ENCODE measurements around the gene IER5L. TPM values are rescaled to one million over a fixed set of nuclear protein-coding genes. Genes with fewer than 3 reads are reported as not detected.

Gene IER5L
- polyA plus RNA-seq, 1 donor (not counting 4 experiments of a cell fraction or from before 2014, with no cell fraction given) = 2.1 TPM

DNA sequence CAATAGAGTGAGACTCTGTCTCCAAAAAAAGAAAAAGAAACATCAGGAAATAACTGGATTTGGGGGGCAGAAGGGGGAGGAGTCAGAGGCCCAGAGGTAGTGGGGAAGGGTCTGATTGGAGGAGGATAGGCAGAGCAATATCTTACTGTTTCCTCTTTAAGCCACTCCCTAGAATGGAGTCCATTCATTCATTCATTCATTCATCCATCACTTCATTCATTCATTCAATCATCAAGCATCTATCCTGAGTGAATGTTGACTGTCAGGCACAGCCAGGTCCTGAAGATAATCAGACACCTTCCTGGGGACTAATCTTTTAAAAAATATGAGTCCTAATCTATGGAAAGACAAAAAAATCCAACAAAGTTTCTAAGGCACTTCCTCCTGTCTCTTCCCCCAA lies 12.9 kb downstream of the IER5L start:
- FAIRE-seq = no peak
- Histone ChIP-seq H3K9ac (ENCODE audit: control insufficient read depth, extremely low read depth, insufficient read depth, low read length) (no peak overlapping the region), H4K20me1 (ENCODE audit: control insufficient read depth, extremely low read depth, insufficient read depth, low read length) (no peaks in the 10 kb centered on the region), H3K4me3 (ENCODE audit: control insufficient read depth in 2 of 3, extremely low read depth in 1 of 3, insufficient read depth in 2 of 3, low read depth in 1 of 3, low read length in 3 of 3) (no peak overlapping the region), H3K4me1 (ENCODE audit: control insufficient read depth, extremely low read depth, insufficient read depth, low read length) (peaks cover 37% of the 10 kb centered on the region), H3K79me2 (ENCODE audit: control insufficient read depth, insufficient read depth, low read length) (no peaks in the 10 kb centered on the region), H3K36me3 (ENCODE audit: control insufficient read depth in 2 of 2, extremely low read depth in 1 of 2, insufficient read depth in 2 of 2, low read length in 2 of 2) (no peaks in the 10 kb centered on the region), H3K9me3 (ENCODE audit: control insufficient read depth, low read depth, low read length) (no peaks in the 10 kb centered on the region), H3K27me3 (ENCODE audit: control insufficient read depth, extremely low read depth, insufficient read depth, low read length) (no peaks in the 10 kb centered on the region), H3K9me1 (ENCODE audit: control insufficient read depth, extremely low read depth, insufficient read depth, low read length) (no peaks in the 10 kb centered on the region), H3K4me2 (ENCODE audit: control insufficient read depth, extremely low read depth, insufficient read depth, low read depth, low read length) (no peak overlapping the region), H2AFZ (ENCODE audit: control insufficient read depth, low read length) (no peak overlapping the region), H3K27ac (ENCODE audit: control insufficient read depth, insufficient read depth, low read length) (no peak overlapping the region)
- no peak for DNase-seq (ENCODE audit: low read depth, low spot score)
- dilution Hi-C loops (cut with MboI; ENCODE audit: extremely low pct_ligation_motif_present, low sequenced_read_pairs) = loop anchor here (25.0 kb wide), 1 partner anchor 447 kb away; the partner anchor contains the start of gene C9orf50
- TF ChIP-seq EZH2 (IDR thresholded peaks at IDR 0.05; ENCODE audit: low read length) = no peak
- TF ChIP-seq, protein P1, sequence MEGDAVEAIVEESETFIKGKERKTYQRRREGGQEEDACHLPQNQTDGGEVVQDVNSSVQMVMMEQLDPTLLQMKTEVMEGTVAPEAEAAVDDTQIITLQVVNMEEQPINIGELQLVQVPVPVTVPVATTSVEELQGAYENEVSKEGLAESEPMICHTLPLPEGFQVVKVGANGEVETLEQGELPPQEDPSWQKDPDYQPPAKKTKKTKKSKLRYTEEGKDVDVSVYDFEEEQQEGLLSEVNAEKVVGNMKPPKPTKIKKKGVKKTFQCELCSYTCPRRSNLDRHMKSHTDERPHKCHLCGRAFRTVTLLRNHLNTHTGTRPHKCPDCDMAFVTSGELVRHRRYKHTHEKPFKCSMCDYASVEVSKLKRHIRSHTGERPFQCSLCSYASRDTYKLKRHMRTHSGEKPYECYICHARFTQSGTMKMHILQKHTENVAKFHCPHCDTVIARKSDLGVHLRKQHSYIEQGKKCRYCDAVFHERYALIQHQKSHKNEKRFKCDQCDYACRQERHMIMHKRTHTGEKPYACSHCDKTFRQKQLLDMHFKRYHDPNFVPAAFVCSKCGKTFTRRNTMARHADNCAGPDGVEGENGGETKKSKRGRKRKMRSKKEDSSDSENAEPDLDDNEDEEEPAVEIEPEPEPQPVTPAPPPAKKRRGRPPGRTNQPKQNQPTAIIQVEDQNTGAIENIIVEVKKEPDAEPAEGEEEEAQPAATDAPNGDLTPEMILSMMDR (optimal IDR thresholded peaks at IDR 0.05 in 1 of 3, IDR thresholded peaks at IDR 0.05 in 1 of 3, conservative IDR thresholded peaks at IDR 0.05 in 1 of 3; ENCODE audit: extremely low read depth in 1 of 3, insufficient read depth in 2 of 3, low read length in 3 of 3) = no peak

DNA sequence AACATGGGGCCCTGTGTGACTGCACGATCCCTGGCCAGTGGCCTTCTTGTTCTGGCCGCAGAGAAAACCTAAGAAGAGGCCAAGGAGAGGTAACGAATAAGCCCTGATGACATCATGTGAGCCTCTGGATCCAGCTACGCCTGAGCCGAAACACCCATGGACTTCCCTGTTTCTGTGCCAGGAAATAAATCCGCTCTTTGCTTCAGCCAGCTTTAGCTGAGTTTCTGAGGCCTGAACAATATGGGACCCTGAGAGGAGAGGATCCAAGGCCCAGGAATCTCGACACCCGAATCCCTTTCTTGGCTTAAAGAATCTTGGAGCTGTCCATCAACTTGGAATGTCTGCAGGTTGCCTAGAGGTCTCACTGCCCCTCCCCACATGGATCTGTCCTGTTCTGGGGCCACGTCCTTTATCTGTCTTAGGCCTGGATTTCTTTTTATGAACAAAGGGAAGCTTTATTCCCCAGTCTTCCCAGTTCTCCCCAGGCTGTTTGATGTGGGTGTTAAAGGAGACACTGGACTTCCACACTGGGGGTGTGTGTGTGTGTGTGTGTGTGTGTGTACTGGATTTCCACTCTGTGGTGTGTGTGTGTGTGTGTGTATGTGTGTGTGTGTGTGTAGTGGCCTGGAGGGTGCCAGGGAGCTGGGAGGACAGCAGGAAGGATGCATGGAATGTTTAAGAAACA lies 13.7 kb downstream of the IER5L start:
- H3K4me3 ChIP-seq (ENCODE audit: control insufficient read depth in 2 of 3, extremely low read depth in 1 of 3, insufficient read depth in 2 of 3, low read depth in 1 of 3, low read length in 3 of 3) = no peak overlapping the region
- no peaks in the 10 kb centered on the region for H3K9me1 ChIP-seq (ENCODE audit: control insufficient read depth, extremely low read depth, insufficient read depth, low read length)
- H3K79me2 ChIP-seq (ENCODE audit: control insufficient read depth, insufficient read depth, low read length) = no peaks in the 10 kb centered on the region
- no peak overlapping the region for H3K27ac ChIP-seq (ENCODE audit: control insufficient read depth, insufficient read depth, low read length)
- H2AFZ ChIP-seq (ENCODE audit: control insufficient read depth, low read length) = peak overlapping the region; percentile 23
- H3K36me3 ChIP-seq (ENCODE audit: control insufficient read depth in 2 of 2, extremely low read depth in 1 of 2, insufficient read depth in 2 of 2, low read length in 2 of 2) = no peaks in the 10 kb centered on the region
- TF ChIP-seq EZH2 (IDR thresholded peaks at IDR 0.05; ENCODE audit: low read length) = no peak
- TF ChIP-seq, protein P1 (optimal IDR thresholded peaks at IDR 0.05 in 1 of 3, IDR thresholded peaks at IDR 0.05 in 1 of 3, conservative IDR thresholded peaks at IDR 0.05 in 1 of 3; ENCODE audit: extremely low read depth in 1 of 3, insufficient read depth in 2 of 3, low read length in 3 of 3) = no peak
- FAIRE-seq (no peak), DNase-seq (ENCODE audit: low read depth, low spot score) (no peak)
- H3K4me1 ChIP-seq (ENCODE audit: control insufficient read depth, extremely low read depth, insufficient read depth, low read length) = peaks cover 34% of the 10 kb centered on the region
- no peaks in the 10 kb centered on the region for H3K27me3 ChIP-seq (ENCODE audit: control insufficient read depth, extremely low read depth, insufficient read depth, low read length)
- H4K20me1 ChIP-seq (ENCODE audit: control insufficient read depth, extremely low read depth, insufficient read depth, low read length) = no peaks in the 10 kb centered on the region
- H3K4me2 ChIP-seq (ENCODE audit: control insufficient read depth, extremely low read depth, insufficient read depth, low read depth, low read length) = no peak overlapping the region
- H3K9me3 ChIP-seq (ENCODE audit: control insufficient read depth, low read depth, low read length) = no peaks in the 10 kb centered on the region
- H3K9ac ChIP-seq (ENCODE audit: control insufficient read depth, extremely low read depth, insufficient read depth, low read length) = no peak overlapping the region
- dilution Hi-C loops (cut with MboI; ENCODE audit: extremely low pct_ligation_motif_present, low sequenced_read_pairs) = loop anchor here (25.0 kb wide), 1 partner anchor 448 kb away; the partner anchor contains the start of gene C9orf50
